ENCODE data around the gene SYCP3.

- no peak for TF ChIP-seq POLR2A (IDR thresholded peaks at IDR 0.05; ENCODE audit: control extremely low read depth in 1 of 2, low read depth in 2 of 2, low read length in 2 of 2)
- TF ChIP-seq EZH2 (IDR thresholded peaks at IDR 0.05; ENCODE audit: low read depth, low read length, severe bottlenecking) = no peak
- no peak for TF ChIP-seq MAX (IDR thresholded peaks at IDR 0.05)
- TF ChIP-seq TAF1 (IDR thresholded peaks at IDR 0.05; ENCODE audit: low read depth, low read length) = no peak
- no peak for TF ChIP-seq EP300 (IDR thresholded peaks at IDR 0.05; ENCODE audit: borderline replicate concordance in 1 of 2, low read depth in 2 of 2, low read length in 2 of 2)
- TF ChIP-seq CTCF (IDR thresholded peaks at IDR 0.05; ENCODE audit: control extremely low read depth in 1 of 3, insufficient read depth in 1 of 3, low read depth in 1 of 3, low read length in 3 of 3) = no peak
- no peak for TF ChIP-seq CTBP2 (IDR thresholded peaks at IDR 0.05; ENCODE audit: borderline replicate concordance, insufficient read depth, insufficient read length, low read length)
- TF ChIP-seq JUN (IDR thresholded peaks at IDR 0.05; ENCODE audit: low read depth, low read length) = no peak
- no peak for TF ChIP-seq ATF2 (IDR thresholded peaks at IDR 0.05; ENCODE audit: low read length)
- no peak for TF ChIP-seq SIX5 (IDR thresholded peaks at IDR 0.05; ENCODE audit: low read depth, low read length)
- TF ChIP-seq BACH1 (IDR thresholded peaks at IDR 0.05; ENCODE audit: low read length) = no peak
- no peak for TF ChIP-seq SRF (IDR thresholded peaks at IDR 0.05; ENCODE audit: low read depth, low read length)
- no peak for TF ChIP-seq YY1 (IDR thresholded peaks at IDR 0.05; ENCODE audit: low read depth, low read length)
Measured at GRCh38 chr12:101769865-101770264, 30.6 kb upstream of the SYCP3 start.

Measured in H1 (cell line).